ENCODE data around the gene ZNF772. TPM values are rescaled to one million over a fixed set of nuclear protein-coding genes. Genes with fewer than 3 reads are reported as not detected.
"Not testable (repeated sequence)": the region's sequence is repeated elsewhere in the genome, so short reads cannot be mapped to it uniquely, and the experiment has no call there.

ZNF772 gene
- total and polyA plus RNA-seq, 5 donors: 5.3 to 23.5 (median 20.2) TPM

GRCh38 chr19:57487477-57488298 is 10.3 kb upstream of the ZNF772 start, which contains the start of gene ZNF419:
Gene ZNF419 (plus strand): TSS chr19:57487750. CDS start chr19:57487951, 201 bp downstream.
- Histone ChIP-seq H3K4me3 (ENCODE audit: low read length) (peak within 1 kb of the TSS; percentile 98), H3K27ac (ENCODE audit: low read length) (peak within 1 kb of the TSS; percentile 86)
- ATAC-seq (peak; percentile 97 to 98), DNase-seq (peak; percentile 92 to 97 (median 96))
- H3K4me1 ChIP-seq (ENCODE audit: control insufficient read depth, insufficient read depth, low read length); H3K27me3 ChIP-seq (ENCODE audit: control insufficient read depth, insufficient read depth); intact Hi-C loops (cut with DNase I); H3K9me3 ChIP-seq (ENCODE audit: control insufficient read depth, low read length): not testable (repeated sequence)
- under 1% methylated on average over 58 of the region's 69 CpGs for WGBS

- ATAC-seq (no peak), DNase-seq (no peak)
- intact Hi-C loops (cut with DNase I): no loop called here
- 98% methylated on average over 4 of the region's 4 CpGs for WGBS
- Histone ChIP-seq H3K4me1 (ENCODE audit: control insufficient read depth, insufficient read depth, low read length) (peaks cover 3% of the 10 kb centered on the region), H3K27me3 (ENCODE audit: control insufficient read depth, insufficient read depth) (no peaks in the 10 kb centered on the region), H3K4me3 (ENCODE audit: low read length) (no peak overlapping the region), H3K9me3 (ENCODE audit: control insufficient read depth, low read length) (peaks cover 30% of the 10 kb centered on the region), H3K27ac (ENCODE audit: low read length) (no peak overlapping the region)
Measured at GRCh38 chr19:57473646-57474045, 3.7 kb downstream of the ZNF772 start.

- peak overlapping the region; percentile 12 for H3K27ac ChIP-seq (ENCODE audit: low read length)
- peaks cover 2% of the 10 kb centered on the region for H3K9me3 ChIP-seq (ENCODE audit: control insufficient read depth, low read length)
- H3K27me3 ChIP-seq (ENCODE audit: control insufficient read depth, insufficient read depth): no peaks in the 10 kb centered on the region
- H3K4me3 ChIP-seq (ENCODE audit: low read length): no peak overlapping the region
- H3K4me1 ChIP-seq (ENCODE audit: control insufficient read depth, insufficient read depth, low read length): no peaks in the 10 kb centered on the region
- peak; percentile 66 to 75 for ATAC-seq
- intact Hi-C loops (cut with DNase I): no loop called here
- WGBS: 76% methylated on average over 5 of the region's 5 CpGs
- DNase-seq: peak in 1 of 3 donors; percentile 34
Measured at GRCh38 chr19:57466489-57466888, 10.9 kb downstream of the ZNF772 start.

GRCh38 chr19:57465680-57466381 is 11.5 kb downstream of the ZNF772 start:
- no peaks in the 10 kb centered on the region for H3K4me1 ChIP-seq (ENCODE audit: control insufficient read depth, insufficient read depth, low read length)
- H3K27me3 ChIP-seq (ENCODE audit: control insufficient read depth, insufficient read depth): no peaks in the 10 kb centered on the region
- peaks cover 2% of the 10 kb centered on the region for H3K9me3 ChIP-seq (ENCODE audit: control insufficient read depth, low read length)
- H3K4me3 ChIP-seq (ENCODE audit: low read length): no peak overlapping the region
- DNase-seq (no peak), ATAC-seq (peak; percentile 44 to 45)
- intact Hi-C loops (cut with DNase I): no loop called here
- WGBS: 81% methylated on average over 5 of the region's 5 CpGs
- H3K27ac ChIP-seq (ENCODE audit: low read length): peak overlapping the region; percentile 12

GRCh38 chr19:57452307-57452706 is 25.1 kb downstream of the ZNF772 start:
- Histone ChIP-seq H3K9me3 (ENCODE audit: control insufficient read depth, low read length) (no peaks in the 10 kb centered on the region), H3K27ac (ENCODE audit: low read length) (no peak overlapping the region), H3K4me3 (ENCODE audit: low read length) (no peak overlapping the region), H3K4me1 (ENCODE audit: control insufficient read depth, insufficient read depth, low read length) (no peaks in the 10 kb centered on the region), H3K27me3 (ENCODE audit: control insufficient read depth, insufficient read depth) (no peaks in the 10 kb centered on the region)
- 95% methylated on average over 3 of the region's 3 CpGs for WGBS
- ATAC-seq: no peak
- DNase-seq: no peak
- intact Hi-C loops (cut with DNase I): no loop called here

GRCh38 chr19:57443121-57443696 is 34.2 kb downstream of the ZNF772 start:
- ATAC-seq (no peak), DNase-seq (no peak)
- no peaks in the 10 kb centered on the region for H3K27me3 ChIP-seq (ENCODE audit: control insufficient read depth, insufficient read depth)
- 71% methylated on average over 5 of the region's 5 CpGs for WGBS
- no peak overlapping the region for H3K27ac ChIP-seq (ENCODE audit: low read length)
- no peaks in the 10 kb centered on the region for H3K4me1 ChIP-seq (ENCODE audit: control insufficient read depth, insufficient read depth, low read length)
- H3K9me3 ChIP-seq (ENCODE audit: control insufficient read depth, low read length): no peaks in the 10 kb centered on the region
- H3K4me3 ChIP-seq (ENCODE audit: low read length): no peak overlapping the region
- intact Hi-C loops (cut with DNase I): no loop called here

- intact Hi-C loops (cut with DNase I): no loop called here
Measured at GRCh38 chr19:57441979-57442752, 35.2 kb downstream of the ZNF772 start.

GRCh38 chr19:57438925-57439324 is 38.4 kb downstream of the ZNF772 start:
- no peak for ATAC-seq
- no peak overlapping the region for H3K4me3 ChIP-seq (ENCODE audit: low read length)
- WGBS: 84% methylated on average over 9 of the region's 9 CpGs
- H3K27me3 ChIP-seq (ENCODE audit: control insufficient read depth, insufficient read depth): no peaks in the 10 kb centered on the region
- intact Hi-C loops (cut with DNase I): no loop called here
- DNase-seq: no peak
- peaks cover 9% of the 10 kb centered on the region for H3K4me1 ChIP-seq (ENCODE audit: control insufficient read depth, insufficient read depth, low read length)
- H3K27ac ChIP-seq (ENCODE audit: low read length): no peak overlapping the region
- H3K9me3 ChIP-seq (ENCODE audit: control insufficient read depth, low read length): no peaks in the 10 kb centered on the region

More at GRCh38 chr19:57441979-57442752, 35.2 kb downstream of the ZNF772 start:
- ATAC-seq (peak in 1 of 2 donors; percentile 59), DNase-seq (no peak)
- no peaks in the 10 kb centered on the region for H3K4me1 ChIP-seq (ENCODE audit: control insufficient read depth, insufficient read depth, low read length)
- H3K27ac ChIP-seq (ENCODE audit: low read length): no peak overlapping the region
- no peaks in the 10 kb centered on the region for H3K9me3 ChIP-seq (ENCODE audit: control insufficient read depth, low read length)
- H3K4me3 ChIP-seq (ENCODE audit: low read length): no peak overlapping the region
- H3K27me3 ChIP-seq (ENCODE audit: control insufficient read depth, insufficient read depth): no peaks in the 10 kb centered on the region
- WGBS: 62% methylated on average over 7 of the region's 7 CpGs

GRCh38 chr19:57437931-57438330 is 39.4 kb downstream of the ZNF772 start:
- H3K4me1 ChIP-seq (ENCODE audit: control insufficient read depth, insufficient read depth, low read length): peaks cover 9% of the 10 kb centered on the region
- ATAC-seq (no peak), DNase-seq (no peak)
- intact Hi-C loops (cut with DNase I): no loop called here
- 59% methylated on average over 4 of the region's 4 CpGs for WGBS
- no peaks in the 10 kb centered on the region for H3K9me3 ChIP-seq (ENCODE audit: control insufficient read depth, low read length)
- H3K27ac ChIP-seq (ENCODE audit: low read length): no peak overlapping the region
- no peak overlapping the region for H3K4me3 ChIP-seq (ENCODE audit: low read length)
- H3K27me3 ChIP-seq (ENCODE audit: control insufficient read depth, insufficient read depth): no peaks in the 10 kb centered on the region

- WGBS: 77% methylated on average over 1 of the region's 1 CpG
- ATAC-seq: no peak
- no peak overlapping the region for H3K27ac ChIP-seq (ENCODE audit: low read length)
- no peaks in the 10 kb centered on the region for H3K27me3 ChIP-seq (ENCODE audit: control insufficient read depth, insufficient read depth)
- intact Hi-C loops (cut with DNase I): no loop called here
- H3K4me1 ChIP-seq (ENCODE audit: control insufficient read depth, insufficient read depth, low read length): peaks cover 9% of the 10 kb centered on the region
- DNase-seq: no peak
- H3K4me3 ChIP-seq (ENCODE audit: low read length): no peak overlapping the region
- no peaks in the 10 kb centered on the region for H3K9me3 ChIP-seq (ENCODE audit: control insufficient read depth, low read length)
Measured at GRCh38 chr19:57436417-57436816, 40.9 kb downstream of the ZNF772 start.
